Measurements from ENCODE around the gene GPLD1.

DNA sequence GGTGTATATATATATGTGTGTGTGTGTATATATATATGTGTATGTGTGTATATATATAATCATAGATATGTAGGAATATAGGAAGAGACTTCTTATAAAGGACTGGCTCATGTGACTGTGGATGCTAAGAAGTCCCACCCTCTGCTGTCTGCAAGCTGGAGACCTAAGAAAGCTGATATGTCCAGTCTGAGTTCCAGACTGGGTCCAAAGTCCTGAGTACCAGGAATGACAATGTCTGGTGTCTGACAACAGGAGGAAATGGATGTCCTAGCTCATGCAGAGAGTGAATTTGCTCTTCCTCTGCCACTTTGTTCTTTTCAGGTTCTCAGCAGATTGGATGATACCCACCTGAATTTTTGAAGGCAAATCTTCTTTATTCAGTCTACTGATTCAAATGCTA lies 12.5 kb upstream of the GPLD1 start:
- TF ChIP-seq, protein P1, sequence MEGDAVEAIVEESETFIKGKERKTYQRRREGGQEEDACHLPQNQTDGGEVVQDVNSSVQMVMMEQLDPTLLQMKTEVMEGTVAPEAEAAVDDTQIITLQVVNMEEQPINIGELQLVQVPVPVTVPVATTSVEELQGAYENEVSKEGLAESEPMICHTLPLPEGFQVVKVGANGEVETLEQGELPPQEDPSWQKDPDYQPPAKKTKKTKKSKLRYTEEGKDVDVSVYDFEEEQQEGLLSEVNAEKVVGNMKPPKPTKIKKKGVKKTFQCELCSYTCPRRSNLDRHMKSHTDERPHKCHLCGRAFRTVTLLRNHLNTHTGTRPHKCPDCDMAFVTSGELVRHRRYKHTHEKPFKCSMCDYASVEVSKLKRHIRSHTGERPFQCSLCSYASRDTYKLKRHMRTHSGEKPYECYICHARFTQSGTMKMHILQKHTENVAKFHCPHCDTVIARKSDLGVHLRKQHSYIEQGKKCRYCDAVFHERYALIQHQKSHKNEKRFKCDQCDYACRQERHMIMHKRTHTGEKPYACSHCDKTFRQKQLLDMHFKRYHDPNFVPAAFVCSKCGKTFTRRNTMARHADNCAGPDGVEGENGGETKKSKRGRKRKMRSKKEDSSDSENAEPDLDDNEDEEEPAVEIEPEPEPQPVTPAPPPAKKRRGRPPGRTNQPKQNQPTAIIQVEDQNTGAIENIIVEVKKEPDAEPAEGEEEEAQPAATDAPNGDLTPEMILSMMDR (IDR thresholded peaks at IDR 0.05), result no peak
- TF ChIP-seq POLR2AphosphoS5 (IDR thresholded peaks at IDR 0.05) (no peak), POLR2A (IDR thresholded peaks at IDR 0.05; ENCODE audit: low read depth) (no peak)

All from esophagus muscularis mucosa (tissue), 3 donors.